Activated CD4-positive, alpha-beta T cell treated with anti-CD3 and anti-CD28 coated beads, Interleukin-2, amount 10 ng/mL, durations not matched to agents 24 days and 14 days (primary cell): Measurements from ENCODE around the gene WASF3. TPM values are rescaled to one million over a fixed set of nuclear protein-coding genes. Genes with fewer than 3 reads are reported as not detected.

Experiments used
- DNase-seq: peaks from one replicate; pipeline ENCODE4 v3.0.0; 2022
- H3K27ac Mint-ChIP-seq: one replicate; pipeline ENCODE4 v1.8.0; 2022; ENCODE audit warnings: mild to moderate bottlenecking, mixed read lengths
- H3K27me3 Mint-ChIP-seq: one replicate; pipeline ENCODE4 v1.8.0; 2022; ENCODE audit warnings: mixed read lengths
- H3K36me3 Mint-ChIP-seq: one replicate; pipeline ENCODE4 v1.8.0; 2022; ENCODE audit warnings: low read depth, mild to moderate bottlenecking, mixed read lengths
- H3K4me1 Mint-ChIP-seq: one replicate; pipeline ENCODE4 v1.8.0; 2021; ENCODE audit warnings: mixed read lengths
- H3K4me3 Mint-ChIP-seq: one replicate; pipeline ENCODE4 v1.8.0; 2022; ENCODE audit warnings: mild to moderate bottlenecking, moderate library complexity, mixed read lengths
- H3K9me3 Mint-ChIP-seq: one replicate; pipeline ENCODE4 v1.8.0; 2021; ENCODE audit warnings: mixed read lengths
- intact Hi-C: fragments of 100-400 bp; cut with micrococcal nuclease; formaldehyde crosslinking; loops from one replicate; pipeline ENCODE4 v1.15.1; 2023
- total RNA-seq: library from RNA; stranded (reverse); gene quantifications from 2 replicates; pipeline ENCODE4 v1.2.3, GENCODE V29; 2022

Gene WASF3, protein sequence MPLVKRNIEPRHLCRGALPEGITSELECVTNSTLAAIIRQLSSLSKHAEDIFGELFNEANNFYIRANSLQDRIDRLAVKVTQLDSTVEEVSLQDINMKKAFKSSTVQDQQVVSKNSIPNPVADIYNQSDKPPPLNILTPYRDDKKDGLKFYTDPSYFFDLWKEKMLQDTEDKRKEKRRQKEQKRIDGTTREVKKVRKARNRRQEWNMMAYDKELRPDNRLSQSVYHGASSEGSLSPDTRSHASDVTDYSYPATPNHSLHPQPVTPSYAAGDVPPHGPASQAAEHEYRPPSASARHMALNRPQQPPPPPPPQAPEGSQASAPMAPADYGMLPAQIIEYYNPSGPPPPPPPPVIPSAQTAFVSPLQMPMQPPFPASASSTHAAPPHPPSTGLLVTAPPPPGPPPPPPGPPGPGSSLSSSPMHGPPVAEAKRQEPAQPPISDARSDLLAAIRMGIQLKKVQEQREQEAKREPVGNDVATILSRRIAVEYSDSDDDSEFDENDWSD
- 0.07 and 0.36 TPM in 2 replicates for total RNA-seq

DNA sequence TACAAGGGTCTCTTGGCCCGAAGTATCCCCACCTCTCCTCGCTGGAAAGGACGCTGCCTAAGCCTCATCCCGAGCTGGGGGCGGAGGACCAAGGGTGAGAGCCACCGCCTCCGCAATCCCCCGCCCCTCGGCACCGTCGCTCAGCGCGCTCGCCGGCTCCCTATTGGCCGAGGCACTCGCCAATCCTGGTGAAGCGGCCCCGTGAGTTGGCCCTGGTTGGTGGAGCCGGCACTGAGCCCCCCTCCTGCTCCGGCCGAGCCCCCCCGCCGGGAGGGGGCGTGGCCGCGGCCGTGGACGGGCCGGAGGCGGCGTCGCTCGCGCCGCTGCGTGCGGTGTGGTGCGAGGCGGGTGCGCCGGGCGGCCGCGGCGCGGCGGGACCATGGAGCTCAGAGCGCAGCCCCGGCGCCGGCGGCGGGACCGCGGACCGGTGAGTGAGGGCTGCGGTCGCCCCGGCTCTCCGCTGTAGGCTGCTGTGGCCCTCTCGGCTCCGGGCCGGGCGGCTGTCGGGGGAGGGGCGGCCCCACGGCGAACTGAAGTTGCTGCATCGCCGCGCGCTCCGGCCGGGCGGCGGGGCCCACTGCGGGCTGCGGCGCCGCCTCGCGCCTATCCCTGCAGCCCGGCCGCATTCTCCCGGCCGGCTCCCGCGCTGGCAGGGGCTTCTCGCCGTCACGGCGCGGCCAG, at the start of gene WASF3:
Gene WASF3, plus strand, starts transcription at position 291 of the 681 bp plus-strand sequence. CDS start 84,588 bp downstream, outside the sequence.
- Mint-ChIP-seq H3K36me3 (no peaks in the 10 kb centered on the region), H3K27me3 (peaks cover 30% of the 10 kb centered on the region), H3K27ac (no peak within 1 kb of the TSS), H3K4me3 (peak within 1 kb of the TSS; percentile 52), H3K4me1 (no peaks in the 10 kb centered on the region), H3K9me3 (no peaks in the 10 kb centered on the region)
- DNase-seq, result peak; percentile 86
- intact Hi-C loops, result no loop called here

- Mint-ChIP-seq H3K36me3 (no peaks in the 10 kb centered on the region), H3K4me3 (no peak overlapping the region), H3K27me3 (no peaks in the 10 kb centered on the region), H3K9me3 (peaks cover 6% of the 10 kb centered on the region), H3K27ac (no peak overlapping the region), H3K4me1 (no peaks in the 10 kb centered on the region)
- DNase-seq, result no peak
- intact Hi-C loops, result no loop called here
These were observed 48.6 kb upstream of the WASF3 start for GRCh38 chr13:26508885-26509284.

DNA sequence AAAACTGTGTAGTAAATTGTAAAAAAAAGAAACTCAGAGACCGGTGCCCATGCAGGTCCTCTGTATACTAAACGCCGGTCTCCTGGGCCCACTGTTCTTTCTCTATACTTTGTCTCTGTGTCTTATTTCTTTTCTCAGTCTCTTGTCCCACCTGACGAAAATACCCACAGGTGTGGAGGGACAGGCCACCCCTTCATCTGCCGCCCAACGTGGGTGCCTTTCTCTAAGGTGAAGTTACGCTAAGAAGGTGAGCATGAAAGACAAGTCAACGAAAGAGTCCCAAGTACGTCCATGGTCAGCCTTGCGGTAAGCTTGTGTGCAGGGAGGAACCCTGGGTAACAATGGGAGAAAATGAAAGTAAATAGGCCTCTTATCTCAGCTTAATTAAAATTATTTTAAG, 48.0 kb upstream of the WASF3 start:
- Mint-ChIP-seq H3K27ac (no peak overlapping the region), H3K27me3 (no peaks in the 10 kb centered on the region), H3K4me3 (no peak overlapping the region), H3K9me3 (peaks cover 6% of the 10 kb centered on the region), H3K36me3 (no peaks in the 10 kb centered on the region), H3K4me1 (no peaks in the 10 kb centered on the region)
- intact Hi-C loops, result no loop called here
- DNase-seq, result no peak

- H3K36me3 Mint-ChIP-seq, result no peaks in the 10 kb centered on the region
- H3K9me3 Mint-ChIP-seq, result no peaks in the 10 kb centered on the region
- no peaks in the 10 kb centered on the region for H3K4me1 Mint-ChIP-seq
- no peak overlapping the region for H3K27ac Mint-ChIP-seq
- no peak overlapping the region for H3K4me3 Mint-ChIP-seq
- DNase-seq, result no peak
- peaks cover 2% of the 10 kb centered on the region for H3K27me3 Mint-ChIP-seq
- intact Hi-C loops, result no loop called here
These were observed 43.6 kb upstream of the WASF3 start for GRCh38 chr13:26513931-26514330.

- intact Hi-C loops, result no loop called here
- DNase-seq, result no peak
- H3K4me3 Mint-ChIP-seq, result no peak overlapping the region
- H3K9me3 Mint-ChIP-seq, result no peaks in the 10 kb centered on the region
- H3K36me3 Mint-ChIP-seq, result no peaks in the 10 kb centered on the region
- no peaks in the 10 kb centered on the region for H3K4me1 Mint-ChIP-seq
- H3K27me3 Mint-ChIP-seq, result peaks cover 2% of the 10 kb centered on the region
- no peak overlapping the region for H3K27ac Mint-ChIP-seq
These were observed 41.8 kb upstream of the WASF3 start for GRCh38 chr13:26515721-26516120.

- Mint-ChIP-seq H3K4me3 (no peak overlapping the region), H3K9me3 (no peaks in the 10 kb centered on the region), H3K27ac (no peak overlapping the region), H3K36me3 (no peaks in the 10 kb centered on the region), H3K4me1 (no peaks in the 10 kb centered on the region), H3K27me3 (peaks cover 2% of the 10 kb centered on the region)
- DNase-seq, result no peak
- intact Hi-C loops, result no loop called here
These were observed 39.5 kb upstream of the WASF3 start for GRCh38 chr13:26517936-26518335.

GRCh38 chr13:26518451-26518959, 39.0 kb upstream of the WASF3 start:
- no peak overlapping the region for H3K4me3 Mint-ChIP-seq
- H3K4me1 Mint-ChIP-seq, result no peaks in the 10 kb centered on the region
- no peaks in the 10 kb centered on the region for H3K36me3 Mint-ChIP-seq
- no peaks in the 10 kb centered on the region for H3K9me3 Mint-ChIP-seq
- no peak overlapping the region for H3K27ac Mint-ChIP-seq
- no peak for DNase-seq
- peaks cover 2% of the 10 kb centered on the region for H3K27me3 Mint-ChIP-seq
- intact Hi-C loops, result no loop called here

- no peak overlapping the region for H3K27ac Mint-ChIP-seq
- intact Hi-C loops, result no loop called here
- DNase-seq, result no peak
- no peaks in the 10 kb centered on the region for H3K36me3 Mint-ChIP-seq
- H3K4me1 Mint-ChIP-seq, result no peaks in the 10 kb centered on the region
- no peaks in the 10 kb centered on the region for H3K9me3 Mint-ChIP-seq
- H3K4me3 Mint-ChIP-seq, result no peak overlapping the region
- peaks cover 4% of the 10 kb centered on the region for H3K27me3 Mint-ChIP-seq
These were observed 34.9 kb upstream of the WASF3 start for GRCh38 chr13:26522571-26522970.

GRCh38 chr13:26523007-26523406, 34.5 kb upstream of the WASF3 start:
- Mint-ChIP-seq H3K36me3 (no peaks in the 10 kb centered on the region), H3K27me3 (peaks cover 3% of the 10 kb centered on the region), H3K4me3 (no peak overlapping the region), H3K27ac (no peak overlapping the region), H3K4me1 (no peaks in the 10 kb centered on the region), H3K9me3 (no peaks in the 10 kb centered on the region)
- no peak for DNase-seq
- intact Hi-C loops, result no loop called here

- Mint-ChIP-seq H3K4me3 (no peak overlapping the region), H3K27ac (no peak overlapping the region), H3K9me3 (no peaks in the 10 kb centered on the region), H3K36me3 (no peaks in the 10 kb centered on the region), H3K27me3 (peaks cover 3% of the 10 kb centered on the region), H3K4me1 (no peaks in the 10 kb centered on the region)
- DNase-seq, result no peak
- intact Hi-C loops, result no loop called here
These were observed 32.0 kb upstream of the WASF3 start for GRCh38 chr13:26525528-26525927.

DNA sequence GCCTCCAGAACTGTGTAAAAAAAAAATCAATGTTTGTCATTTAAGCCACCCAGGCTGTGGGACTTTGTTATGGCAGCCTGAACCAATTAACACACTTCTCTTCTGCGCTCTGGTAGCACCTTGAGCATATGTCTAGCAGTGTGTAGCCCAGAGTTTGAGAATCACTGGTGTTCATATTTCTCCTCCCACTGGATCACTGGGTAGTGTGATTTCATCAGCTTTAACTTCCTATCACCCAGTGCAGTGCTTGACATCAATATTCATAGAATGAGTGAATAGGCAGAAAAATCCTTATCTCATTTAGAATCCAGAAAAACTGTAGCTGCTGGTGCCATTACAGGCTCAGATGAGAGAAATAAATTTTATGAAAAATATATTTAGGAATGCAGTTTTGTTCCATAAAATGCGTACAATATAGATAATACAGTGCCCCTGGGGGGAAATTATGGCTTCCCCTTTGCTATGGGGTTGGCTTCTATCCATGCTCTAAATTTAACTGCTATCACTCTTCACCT, 30.7 kb upstream of the WASF3 start:
- no peaks in the 10 kb centered on the region for H3K9me3 Mint-ChIP-seq
- no peaks in the 10 kb centered on the region for H3K4me1 Mint-ChIP-seq
- intact Hi-C loops, result no loop called here
- no peak overlapping the region for H3K4me3 Mint-ChIP-seq
- no peaks in the 10 kb centered on the region for H3K36me3 Mint-ChIP-seq
- peaks cover 3% of the 10 kb centered on the region for H3K27me3 Mint-ChIP-seq
- DNase-seq, result no peak
- H3K27ac Mint-ChIP-seq, result no peak overlapping the region

GRCh38 chr13:26528527-26528926, 29.0 kb upstream of the WASF3 start:
- Mint-ChIP-seq H3K4me1 (no peaks in the 10 kb centered on the region), H3K27me3 (peaks cover 3% of the 10 kb centered on the region), H3K9me3 (no peaks in the 10 kb centered on the region), H3K36me3 (no peaks in the 10 kb centered on the region), H3K4me3 (no peak overlapping the region), H3K27ac (no peak overlapping the region)
- DNase-seq, result no peak
- intact Hi-C loops, result no loop called here

- Mint-ChIP-seq H3K27ac (no peak overlapping the region), H3K4me3 (no peak overlapping the region), H3K27me3 (peaks cover 3% of the 10 kb centered on the region), H3K4me1 (no peaks in the 10 kb centered on the region), H3K36me3 (no peaks in the 10 kb centered on the region), H3K9me3 (no peaks in the 10 kb centered on the region)
- intact Hi-C loops, result no loop called here
- DNase-seq, result peak; percentile 76
These were observed 28.0 kb upstream of the WASF3 start for GRCh38 chr13:26529441-26529840.

- H3K27me3 Mint-ChIP-seq, result peaks cover 3% of the 10 kb centered on the region
- H3K27ac Mint-ChIP-seq, result no peak overlapping the region
- H3K4me1 Mint-ChIP-seq, result no peaks in the 10 kb centered on the region
- no peaks in the 10 kb centered on the region for H3K9me3 Mint-ChIP-seq
- H3K36me3 Mint-ChIP-seq, result no peaks in the 10 kb centered on the region
- DNase-seq, result no peak
- intact Hi-C loops, result no loop called here
- H3K4me3 Mint-ChIP-seq, result no peak overlapping the region
These were observed 25.7 kb upstream of the WASF3 start for GRCh38 chr13:26531742-26532141.
